ENCODE data around the gene TBC1D8B.
A peak's percentile ranks its signal among the peaks of the same experiment; 100 is the strongest.
"Not testable (repeated sequence)": the region's sequence is repeated elsewhere in the genome, so short reads cannot be mapped to it uniquely, and the experiment has no call there.

Gene TBC1D8B

DNA sequence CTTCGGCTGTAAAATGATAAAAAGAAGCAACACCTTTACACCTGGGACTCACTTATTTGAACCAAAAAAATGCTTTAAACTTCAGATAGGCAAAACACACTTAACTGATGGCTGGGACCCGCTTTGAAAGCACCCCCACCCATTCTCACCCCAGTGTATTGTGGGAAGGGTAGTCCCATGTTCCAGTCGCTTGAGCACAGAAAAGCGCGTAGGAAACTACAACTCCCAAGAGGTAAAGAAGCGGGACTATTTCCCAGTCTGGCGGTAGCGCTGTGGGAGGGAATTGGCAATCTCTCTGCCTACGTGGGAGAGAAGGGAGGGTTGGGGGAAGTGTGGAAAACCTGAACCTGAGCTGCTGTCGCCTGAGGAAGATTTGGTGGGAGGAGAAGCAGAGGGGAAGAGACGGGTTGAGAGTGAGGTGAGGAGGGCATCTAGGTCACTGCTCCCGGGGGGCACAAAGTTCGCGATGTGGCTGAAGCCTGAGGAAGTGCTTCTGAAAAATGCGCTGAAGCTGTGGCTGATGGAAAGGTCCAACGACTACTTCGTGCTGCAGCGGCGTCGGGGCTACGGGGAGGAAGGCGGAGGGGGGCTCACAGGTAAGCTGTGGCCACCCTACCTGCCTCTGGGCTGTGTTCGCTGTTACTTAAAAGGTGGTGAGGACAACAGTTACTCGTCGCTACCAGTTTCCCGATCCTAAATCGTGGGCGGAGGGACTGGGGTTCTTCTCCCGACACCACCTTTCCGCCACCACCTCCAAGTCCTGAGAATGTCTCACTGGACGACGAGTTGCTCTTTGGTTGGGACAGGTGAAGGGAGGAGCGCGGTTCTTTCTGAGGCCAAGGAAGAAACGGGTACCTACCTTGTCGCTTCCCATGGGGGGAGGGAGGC, at the start of gene TBC1D8B:
TBC1D8B (plus strand) TSS at position 286 of the 888 bp plus-strand sequence; CDS start at position 467, 181 bp downstream.
- DNase-seq = peak; percentile 36

DNA sequence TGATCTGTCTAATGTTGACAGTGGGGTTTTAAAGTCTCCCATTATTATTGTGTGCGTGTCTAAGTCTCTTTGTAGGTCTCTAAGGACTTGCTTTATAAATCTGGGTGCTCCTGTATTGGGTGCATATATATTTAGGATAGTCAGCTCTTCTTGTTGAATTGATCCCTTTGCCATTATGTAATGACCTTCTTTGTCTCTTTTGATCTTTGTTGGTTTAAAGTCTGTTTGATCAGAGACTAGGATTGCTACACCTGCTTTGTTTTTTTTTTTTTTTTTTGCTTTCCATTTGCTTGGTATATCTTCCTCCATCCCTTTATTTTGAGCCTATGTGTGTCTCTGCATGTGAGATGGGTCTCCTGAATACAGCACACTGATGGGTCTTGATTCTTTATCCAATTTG, 33.2 kb upstream of the TBC1D8B start:
- not testable (repeated sequence) for DNase-seq

DNA sequence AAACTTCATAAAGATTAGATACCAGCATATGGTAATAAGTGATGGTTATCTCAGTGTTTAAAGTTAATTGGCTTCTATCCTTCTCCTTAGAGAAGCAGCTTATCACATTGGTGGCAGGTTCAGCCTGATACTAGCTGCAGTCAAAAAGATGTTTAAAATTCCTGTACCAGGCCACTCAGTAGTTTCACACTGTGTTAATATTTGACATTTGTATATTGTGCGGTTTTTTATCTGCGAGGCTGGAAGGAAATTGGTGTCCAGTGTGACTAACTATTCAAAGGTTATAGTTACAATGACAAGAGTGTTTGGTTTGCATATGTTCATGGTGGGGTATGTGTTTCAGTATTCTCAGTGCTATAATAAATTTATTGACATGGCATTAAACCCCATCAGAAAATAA, 27.5 kb upstream of the TBC1D8B start:
- no peak for DNase-seq

DNA sequence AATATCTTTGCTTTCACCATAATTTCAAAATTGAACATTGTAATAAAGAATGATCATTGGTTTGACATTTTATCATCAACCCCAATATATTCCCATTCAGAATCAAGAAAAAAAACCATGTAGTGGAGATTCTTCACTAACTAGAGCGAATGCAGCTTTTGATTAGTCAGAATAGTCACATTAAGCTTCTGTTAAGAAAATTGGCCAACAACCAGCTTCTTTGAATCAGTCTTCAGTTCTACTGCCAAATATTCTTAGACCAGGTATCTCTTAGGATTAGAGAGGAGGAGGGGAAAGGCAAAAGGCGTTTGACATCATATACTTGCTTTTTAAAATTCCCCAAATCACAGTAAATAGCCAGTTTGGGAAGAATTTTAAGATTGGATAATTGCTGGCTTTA, 22.2 kb upstream of the TBC1D8B start:
- DNase-seq = no peak

DNA sequence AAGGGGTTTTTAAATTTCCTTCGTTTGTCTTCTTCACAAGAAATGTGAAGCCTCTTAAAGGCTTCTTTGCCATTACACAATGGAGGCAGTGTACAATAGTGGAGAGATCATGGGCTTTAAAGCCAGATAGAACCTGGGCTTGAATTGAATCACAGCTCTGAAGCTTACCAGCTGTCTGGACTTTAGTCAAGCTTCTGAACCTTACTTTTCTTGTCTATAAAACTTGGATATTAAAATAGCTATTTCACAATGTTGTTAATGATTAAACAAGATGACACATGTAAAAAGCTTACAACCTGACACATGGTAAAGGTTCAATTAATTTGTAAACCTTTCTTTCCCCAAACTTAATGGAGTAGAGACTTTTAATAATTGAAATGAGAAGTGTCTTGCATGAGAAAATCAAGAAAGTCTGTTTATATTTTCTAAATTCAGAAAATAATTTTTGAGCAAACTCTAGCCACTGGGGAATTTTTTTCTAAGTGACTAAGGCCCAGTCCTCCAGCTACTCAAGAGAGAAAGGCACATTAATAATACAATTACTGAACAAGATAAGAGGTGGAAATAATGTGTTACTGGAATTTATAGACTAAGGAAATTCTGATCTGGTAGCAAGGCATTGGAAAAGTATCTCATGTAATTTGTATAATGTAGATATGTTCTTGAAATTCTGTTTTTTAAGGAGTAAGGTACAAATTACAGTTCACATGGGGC, 21.7 kb upstream of the TBC1D8B start:
- no peak for DNase-seq

DNA sequence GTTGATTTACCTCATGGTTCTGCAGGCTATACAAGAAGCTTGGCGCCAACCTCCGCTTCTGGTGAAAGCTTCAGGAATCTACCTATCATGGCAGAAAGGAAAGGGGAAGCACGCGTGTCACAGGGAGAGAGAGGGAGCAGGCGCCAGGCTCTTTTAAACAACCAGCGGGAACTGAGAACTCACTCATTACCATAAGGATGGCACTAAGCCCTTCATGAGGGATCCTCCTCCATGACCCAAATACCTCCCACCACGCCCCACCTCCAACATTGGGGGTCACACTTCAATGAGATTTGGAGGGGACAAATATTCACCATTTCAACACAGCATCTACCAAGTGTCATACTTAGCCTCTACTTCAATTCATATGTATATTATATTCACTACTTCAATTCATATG, 18.8 kb upstream of the TBC1D8B start:
- no peak for DNase-seq

DNA sequence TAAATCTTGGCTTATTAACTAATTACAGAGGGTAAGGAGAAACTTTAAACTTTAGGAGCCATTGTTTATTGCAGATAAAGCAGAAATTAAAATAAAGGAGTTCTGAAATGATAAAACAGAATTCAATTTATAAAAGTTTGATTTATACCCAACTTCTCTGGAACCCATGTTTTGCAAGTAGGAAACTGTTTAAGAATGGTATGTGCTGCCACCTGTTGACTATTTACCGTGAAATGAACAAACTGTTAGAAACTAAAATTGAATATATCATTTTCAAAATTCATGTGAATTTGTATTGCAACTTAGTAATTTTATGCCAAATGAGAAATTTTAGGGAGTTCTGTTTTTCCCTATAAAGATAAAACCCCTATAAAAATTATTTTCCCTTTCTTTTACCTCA, 11.0 kb upstream of the TBC1D8B start:
- no peak for DNase-seq

DNA sequence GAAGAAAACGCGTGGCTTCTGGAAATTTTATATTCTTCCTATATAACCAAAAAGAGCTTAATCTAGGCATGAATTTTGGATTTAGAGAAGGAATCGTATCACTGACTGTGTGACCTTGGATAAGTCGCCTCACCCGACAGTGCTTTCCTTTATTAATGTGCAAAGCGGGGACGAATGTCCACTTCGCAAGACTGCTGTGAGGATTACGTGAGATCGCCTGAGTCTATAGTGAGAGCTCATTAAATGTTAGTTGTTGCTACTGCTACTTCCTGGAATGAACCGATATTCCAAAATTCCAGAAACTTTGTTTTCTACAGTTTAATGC, 448 bp upstream of the TBC1D8B start:
- DNase-seq = no peak

DNA sequence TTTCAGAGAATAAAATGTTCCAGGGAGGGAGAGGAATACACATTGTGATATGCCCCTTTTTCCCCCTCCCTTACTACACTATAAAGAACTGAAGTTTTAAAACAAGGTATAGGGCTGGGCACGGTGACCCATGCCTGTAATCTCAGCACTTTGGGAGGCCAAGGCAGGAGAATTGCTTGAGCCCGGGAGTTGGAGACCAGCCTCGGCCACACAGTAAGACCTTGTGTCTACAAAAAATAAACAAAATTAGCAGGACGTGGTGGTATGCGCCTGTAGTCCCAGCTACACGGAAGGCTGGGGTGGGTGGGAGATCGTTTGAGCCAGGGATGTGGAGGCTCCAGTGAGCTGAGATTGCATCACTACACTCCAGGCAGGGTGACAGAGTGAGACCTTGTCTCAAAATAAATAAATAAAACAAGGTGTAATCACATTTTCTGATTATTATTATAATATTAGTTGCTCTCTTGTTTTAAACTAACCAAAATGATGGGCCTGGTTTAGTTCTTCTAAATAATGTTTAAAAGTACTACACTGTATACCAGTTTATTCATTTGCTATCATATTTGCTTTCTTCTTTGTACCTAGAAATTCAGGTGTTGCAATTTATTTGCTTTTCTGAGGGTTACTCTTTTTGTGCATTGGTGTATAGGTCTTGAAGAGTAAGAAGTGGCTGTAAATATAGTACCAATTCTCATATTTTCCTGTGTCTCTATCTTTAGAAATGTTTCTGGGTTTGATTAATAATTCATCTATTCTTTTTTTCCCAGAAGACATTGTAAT, 8.8 kb downstream of the TBC1D8B start:
- no peak for DNase-seq

DNA sequence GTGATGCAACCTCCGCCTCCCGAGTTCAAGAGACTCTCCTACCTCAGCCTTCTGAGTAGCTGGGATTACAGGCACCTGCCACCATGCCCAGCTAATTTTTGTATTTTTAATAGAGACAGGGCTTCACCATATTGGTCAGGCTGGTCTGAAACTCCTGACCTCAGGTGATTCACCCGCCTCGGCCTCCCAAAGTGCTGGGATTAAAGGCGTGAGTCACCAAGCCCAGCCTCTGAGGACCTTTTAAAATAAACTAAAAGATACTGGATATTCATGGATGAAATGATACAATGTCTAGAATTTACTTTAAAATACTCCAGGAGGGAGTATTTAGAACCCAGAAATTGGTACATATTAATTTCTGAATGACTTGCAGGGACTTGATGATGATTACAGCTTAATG, 10.5 kb downstream of the TBC1D8B start:
- not testable (repeated sequence) for DNase-seq

DNA sequence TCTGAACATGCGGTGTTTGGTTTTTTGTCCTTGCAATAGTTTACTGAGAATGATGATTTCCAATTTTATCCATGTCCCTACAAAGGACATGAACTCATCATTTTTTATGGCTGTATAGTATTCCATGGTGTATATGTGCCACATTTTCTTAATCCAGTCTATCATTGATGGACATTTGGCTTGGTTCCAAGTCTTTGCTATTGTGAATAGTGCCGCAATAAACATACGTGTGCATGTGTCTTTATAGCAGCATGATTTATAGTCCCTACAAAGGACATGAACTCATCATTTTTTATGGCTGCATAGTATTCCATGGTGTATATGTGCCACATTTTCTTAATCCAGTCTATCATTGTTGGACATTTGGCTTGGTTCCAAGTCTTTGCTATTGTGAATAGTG, 11.6 kb downstream of the TBC1D8B start:
- not testable (repeated sequence) for DNase-seq

DNA sequence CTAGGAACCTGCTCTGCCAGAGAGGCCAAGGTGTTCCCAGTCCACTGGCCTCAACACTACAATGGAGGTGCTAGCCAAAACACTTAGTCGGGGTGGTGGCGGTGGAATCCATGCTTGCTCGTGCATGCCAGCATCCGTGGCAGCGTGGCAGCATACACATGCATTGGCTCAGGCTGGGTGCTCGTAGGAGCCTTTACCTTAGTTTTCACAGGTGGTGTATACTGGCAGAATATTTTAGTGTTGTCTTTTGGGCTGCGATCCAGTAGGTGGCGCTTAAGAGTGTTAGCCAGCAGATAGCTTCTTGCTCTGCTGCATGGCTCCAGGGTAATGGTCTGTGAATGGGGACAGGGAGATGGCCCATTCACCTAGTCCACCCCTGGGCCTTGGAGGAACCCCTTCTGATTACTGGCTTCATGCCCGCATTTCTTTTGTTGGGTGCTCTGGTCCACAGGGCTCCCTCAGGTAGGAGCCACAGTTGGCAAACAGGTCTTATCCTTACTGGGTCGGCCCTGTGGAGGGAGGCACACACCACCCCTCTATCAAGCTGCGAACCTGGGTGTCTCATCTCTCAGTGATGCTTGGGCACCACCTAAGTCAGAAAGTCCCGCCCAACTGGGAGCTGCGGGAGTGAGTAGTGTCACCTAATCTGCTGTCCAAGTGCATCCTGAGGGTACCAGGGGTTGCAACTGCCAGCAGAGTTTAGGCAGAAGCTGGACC, 60.7 kb downstream of the TBC1D8B start:
- no peak for DNase-seq

DNA sequence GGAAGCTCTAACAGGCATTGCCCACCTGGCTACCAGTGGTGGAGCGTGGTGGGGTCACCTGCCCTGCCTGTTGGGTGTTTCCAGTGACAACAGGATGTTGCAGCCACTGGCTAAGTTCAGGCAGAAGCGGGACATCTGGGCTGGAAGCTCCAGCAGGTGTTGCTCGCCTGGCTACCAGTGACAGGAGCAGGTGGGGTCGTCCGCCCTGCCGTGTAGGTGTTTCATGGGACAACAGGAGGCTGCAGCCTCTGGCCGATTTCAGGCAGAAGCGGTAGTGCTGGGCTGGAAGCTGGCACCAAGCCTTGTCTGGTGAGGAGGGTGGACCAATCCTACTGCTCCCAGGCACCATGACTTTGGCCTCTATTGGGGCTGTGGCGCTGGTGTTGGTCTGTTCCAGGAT, 61.2 kb downstream of the TBC1D8B start:
- DNase-seq = no peak

DNA sequence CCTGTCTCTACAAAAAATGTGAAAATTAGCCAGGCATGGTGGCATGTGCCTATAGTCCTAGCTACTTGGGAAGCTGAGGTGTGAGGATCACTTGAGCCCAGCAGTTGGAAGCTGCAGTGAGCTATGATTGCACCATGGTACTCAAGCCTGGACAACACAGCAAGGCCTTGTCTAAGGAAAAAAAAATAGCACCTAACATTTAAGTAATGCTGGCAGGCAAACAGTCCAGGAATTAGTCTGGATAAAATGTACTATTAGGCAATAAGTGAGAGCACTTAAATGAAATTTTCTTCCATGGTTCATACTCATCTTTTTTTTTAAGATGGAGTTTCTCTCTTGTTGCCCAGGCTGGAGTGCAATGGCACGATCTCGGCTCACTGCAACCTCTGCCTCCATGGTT, 70.3 kb downstream of the TBC1D8B start:
- not testable (repeated sequence) for DNase-seq

DNA sequence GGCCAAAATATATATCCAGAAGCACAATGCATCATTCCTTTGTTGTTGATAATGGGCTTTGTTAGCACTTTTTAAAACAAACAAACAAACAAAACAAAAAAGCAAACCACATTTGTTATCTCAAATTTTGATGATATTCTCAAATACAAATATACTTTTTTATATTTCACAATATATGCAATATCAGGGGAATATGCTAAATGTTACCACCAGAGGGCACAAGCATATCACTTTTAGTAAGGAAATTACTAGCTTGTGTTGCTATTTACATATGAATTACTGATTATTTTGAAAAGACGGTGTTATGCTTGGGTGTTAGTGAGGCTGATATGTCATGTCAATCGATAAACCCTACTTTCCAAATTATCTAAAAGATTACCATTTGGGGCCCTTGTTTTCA, 71.6 kb downstream of the TBC1D8B start:
- no peak for DNase-seq

DNA sequence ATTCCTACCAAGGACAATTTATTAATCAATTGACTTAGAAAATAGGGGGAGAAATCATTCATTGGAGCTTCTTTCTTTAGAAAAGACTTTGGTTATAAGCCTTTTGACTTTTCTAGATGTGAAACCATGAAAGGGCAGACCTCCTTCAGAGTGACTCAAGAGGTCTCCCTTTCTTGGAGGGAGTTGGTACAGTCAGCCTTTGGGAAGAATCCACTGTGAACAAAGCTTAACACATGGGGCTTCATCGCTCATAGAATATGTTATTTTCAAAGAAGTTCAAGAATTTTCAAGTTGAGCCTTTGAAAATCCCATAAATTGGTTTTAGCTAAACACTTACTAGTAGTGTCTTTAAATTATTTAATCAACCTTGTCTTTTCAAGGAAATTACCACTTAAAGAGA, 72.7 kb downstream of the TBC1D8B start:
- DNase-seq = no peak

DNA sequence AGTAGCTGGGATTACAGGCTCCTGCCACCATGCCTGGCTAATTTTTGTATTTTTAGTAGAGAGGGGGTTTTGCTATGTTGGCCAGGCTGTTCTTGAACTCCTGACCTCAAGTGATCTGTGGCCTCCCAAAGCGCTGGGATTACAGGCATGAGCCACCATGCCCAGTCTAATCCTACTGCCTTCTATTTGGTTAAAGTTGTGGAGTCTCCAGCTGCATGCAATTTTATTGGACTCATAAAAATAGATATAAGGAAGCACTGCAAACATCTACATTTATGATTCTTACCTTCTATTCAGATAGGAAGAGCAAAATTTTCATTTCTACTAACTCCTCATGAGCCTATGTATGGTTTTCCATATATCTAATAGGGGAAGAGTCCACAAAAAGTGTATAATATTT, 87.0 kb downstream of the TBC1D8B start:
- no peak for DNase-seq

DNA sequence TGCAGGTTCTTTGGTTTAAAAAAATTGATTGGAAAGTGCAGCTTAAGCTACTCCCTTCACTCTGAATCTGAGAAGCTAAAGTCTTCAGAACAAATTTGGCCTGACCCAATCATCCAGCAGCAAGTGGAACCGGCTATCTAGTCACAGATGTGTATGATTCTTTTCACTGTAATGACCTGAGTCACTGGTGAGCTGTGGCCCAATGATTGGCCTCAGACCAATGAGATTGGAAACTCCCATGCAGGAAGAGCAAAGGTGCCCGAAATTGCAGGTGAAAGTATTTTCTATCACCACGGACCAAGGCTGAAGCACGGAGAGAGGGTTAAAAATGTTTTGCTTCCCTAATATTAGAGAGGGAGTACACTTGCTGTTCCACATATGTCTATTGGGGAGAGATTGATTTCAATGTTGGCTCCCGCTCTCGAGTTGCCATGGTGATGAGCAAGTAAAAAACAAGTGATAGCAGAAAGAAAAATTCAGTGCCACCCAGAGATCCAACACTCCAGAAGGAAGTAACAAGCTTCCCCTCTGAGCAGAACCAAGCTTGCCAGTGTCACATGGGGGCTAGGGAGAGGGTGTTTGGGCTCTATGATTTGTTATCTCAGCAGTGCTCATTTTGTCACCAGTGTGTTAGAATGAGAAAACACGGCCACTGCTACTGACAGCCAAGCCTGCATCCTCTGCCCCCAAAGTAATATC, 89.4 kb downstream of the TBC1D8B start:
- DNase-seq = no peak

DNA sequence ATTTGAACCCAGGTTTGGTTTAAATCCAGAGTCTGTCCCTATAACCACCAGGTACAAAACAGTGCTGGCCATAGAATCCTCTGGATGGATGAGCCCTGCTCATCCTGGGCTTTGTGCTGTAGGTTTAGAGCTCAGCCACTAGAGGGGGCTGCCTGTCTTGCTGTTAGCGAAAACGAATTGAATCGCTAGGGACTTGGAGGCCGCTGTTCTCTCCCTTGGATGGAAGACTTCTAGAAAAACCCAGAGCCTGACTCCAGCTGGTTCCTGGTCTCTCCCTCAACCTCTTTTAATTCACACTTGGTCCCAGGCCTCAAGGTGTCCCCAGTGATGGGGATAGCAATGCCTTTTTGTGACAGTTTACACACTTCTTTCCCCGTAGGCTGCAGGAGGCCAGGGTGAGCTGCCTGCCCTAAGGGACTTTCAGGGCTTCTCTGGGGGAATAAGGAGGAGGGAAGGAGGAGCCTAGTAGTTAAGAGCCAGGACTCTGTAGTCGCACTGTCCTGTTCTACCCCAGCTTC, 92.0 kb downstream of the TBC1D8B start:
- DNase-seq = peak; percentile 17

DNA sequence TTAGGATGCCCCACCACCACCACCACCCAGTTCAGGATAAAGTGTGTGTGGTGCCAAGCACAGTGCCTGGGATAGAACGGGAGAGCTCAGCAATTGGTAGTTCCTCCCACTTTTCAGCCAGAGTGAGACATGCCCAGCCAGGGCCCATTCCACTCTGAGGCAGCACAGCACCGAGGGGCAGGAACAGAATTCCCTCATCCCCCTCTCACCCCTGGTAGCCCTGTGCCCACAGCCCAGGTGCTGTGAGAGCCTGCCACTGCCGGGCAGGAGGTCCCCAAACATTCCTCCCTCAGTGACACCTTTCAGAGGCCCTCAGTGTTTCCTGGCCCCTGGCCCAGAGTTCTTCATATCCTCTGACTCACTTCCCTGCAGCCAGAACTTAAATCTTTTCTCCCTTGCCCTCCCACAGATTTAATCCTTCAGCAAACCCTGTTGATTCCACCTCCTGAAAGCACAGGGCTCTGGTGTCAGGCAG, 92.5 kb downstream of the TBC1D8B start:
- DNase-seq = no peak

DNA sequence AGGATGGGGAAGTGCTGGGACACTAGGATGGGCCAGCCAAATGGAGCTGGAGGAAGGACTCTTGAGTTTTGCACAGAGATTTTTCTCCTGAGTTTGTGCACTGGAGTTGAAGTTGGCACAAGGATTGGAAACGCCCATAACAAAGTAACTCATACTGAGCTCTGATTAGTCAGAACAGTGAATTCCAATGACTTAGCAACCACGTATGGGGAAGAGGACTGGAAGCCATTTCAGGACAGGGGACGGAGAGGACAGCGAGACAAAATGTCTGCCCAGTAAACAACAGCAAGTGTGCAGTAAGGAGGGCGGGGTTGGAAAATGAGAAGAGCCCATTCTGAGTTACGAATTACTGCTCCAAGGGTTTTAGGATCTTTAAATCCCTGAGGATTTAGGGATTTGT, 94.8 kb downstream of the TBC1D8B start:
- DNase-seq = no peak

DNA sequence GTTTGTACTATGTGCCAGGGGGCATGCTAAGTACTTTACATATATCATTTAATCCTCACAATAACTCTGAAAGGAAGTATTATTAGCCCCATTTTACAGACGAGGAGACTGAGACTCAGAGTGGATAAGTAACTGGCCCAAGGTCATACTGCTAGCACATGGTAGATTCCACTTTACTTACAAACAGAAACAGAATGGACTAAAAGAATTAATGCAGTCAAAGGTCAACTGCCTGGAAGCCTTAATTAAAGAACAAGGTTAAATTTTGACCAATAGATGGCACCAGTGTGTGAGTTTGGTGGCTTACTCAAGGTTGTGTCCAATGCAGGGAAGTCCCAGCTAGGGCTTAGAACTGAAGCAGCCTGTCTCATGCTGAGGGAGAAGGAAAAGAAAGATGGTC, 96.0 kb downstream of the TBC1D8B start:
- no peak for DNase-seq

Data from NCI-H1417 treated with DMSO at 0.1 percent for 48 hours (cell line).